ENCODE measurements around the gene DNHD1.
"Not testable (repeated sequence)": the region's sequence is repeated elsewhere in the genome, so short reads cannot be mapped to it uniquely, and the experiment has no call there.

DNHD1 gene

GRCh38 chr11:6520265-6520664, 23.2 kb downstream of the DNHD1 start:
- POLR2A ChIA-PET: no interaction called here

GRCh38 chr11:6521946-6522345, 24.9 kb downstream of the DNHD1 start:
- POLR2A ChIA-PET; DNase-seq (ENCODE audit: extremely low spot score); CTCF ChIA-PET: not testable (repeated sequence)

More at GRCh38 chr11:6520265-6520664, 23.2 kb downstream of the DNHD1 start:
- CTCF ChIA-PET: interaction anchor here (1.0 kb wide), 1 partner anchor 11 kb away, joined by 3 read pairs; no protein-coding TSS in a partner anchor
- TF ChIP-seq ARNT (IDR thresholded peaks at IDR 0.05): no peak
- TF ChIP-seq, protein P1, sequence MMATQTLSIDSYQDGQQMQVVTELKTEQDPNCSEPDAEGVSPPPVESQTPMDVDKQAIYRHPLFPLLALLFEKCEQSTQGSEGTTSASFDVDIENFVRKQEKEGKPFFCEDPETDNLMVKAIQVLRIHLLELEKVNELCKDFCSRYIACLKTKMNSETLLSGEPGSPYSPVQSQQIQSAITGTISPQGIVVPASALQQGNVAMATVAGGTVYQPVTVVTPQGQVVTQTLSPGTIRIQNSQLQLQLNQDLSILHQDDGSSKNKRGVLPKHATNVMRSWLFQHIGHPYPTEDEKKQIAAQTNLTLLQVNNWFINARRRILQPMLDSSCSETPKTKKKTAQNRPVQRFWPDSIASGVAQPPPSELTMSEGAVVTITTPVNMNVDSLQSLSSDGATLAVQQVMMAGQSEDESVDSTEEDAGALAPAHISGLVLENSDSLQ (IDR thresholded peaks at IDR 0.05): no peak
- TF ChIP-seq L3MBTL2 (conservative IDR thresholded peaks at IDR 0.05): no peak
- TF ChIP-seq CTBP1 (IDR thresholded peaks at IDR 0.05; ENCODE audit: borderline replicate concordance): no peak
- TF ChIP-seq TARDBP (IDR thresholded peaks at IDR 0.05): no peak
- TF ChIP-seq SP1 (IDR thresholded peaks at IDR 0.05): no peak
- TF ChIP-seq SUZ12 (IDR thresholded peaks at IDR 0.05): no peak
- TF ChIP-seq FOXK2 (IDR thresholded peaks at IDR 0.05): no peak
- TF ChIP-seq HDGF (IDR thresholded peaks at IDR 0.05; ENCODE audit: borderline replicate concordance): no peak
- TF ChIP-seq FOXM1 (IDR thresholded peaks at IDR 0.05; ENCODE audit: borderline replicate concordance): no peak
- no peak for TF ChIP-seq FOXA1 (IDR thresholded peaks at IDR 0.05)
- DNase-seq (ENCODE audit: extremely low spot score): no peak

DNA sequence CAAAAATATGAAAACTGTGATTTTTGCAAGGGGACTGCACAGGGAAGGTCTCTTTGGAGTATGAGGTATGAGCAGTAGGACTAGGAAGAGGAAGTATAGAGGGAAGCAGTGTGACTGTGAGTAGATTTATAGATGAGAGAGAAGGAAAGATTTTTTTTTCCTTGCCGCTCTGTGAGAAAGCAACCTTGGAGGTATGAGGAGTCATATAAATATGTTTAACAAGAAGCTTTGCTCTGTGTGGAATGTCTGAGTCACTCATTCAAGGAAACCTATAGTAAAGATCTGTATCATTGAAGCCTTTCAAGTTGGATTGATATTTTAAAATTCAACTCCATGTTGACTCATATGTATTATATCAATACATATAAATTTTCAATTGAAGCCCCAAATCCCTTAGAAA, 26.2 kb downstream of the DNHD1 start:
- DNase-seq (ENCODE audit: extremely low spot score): no peak
- ChIA-PET POLR2A (no interaction called here), CTCF (interaction anchor here (0.7 kb wide), 1 partner anchor 144 kb away, joined by 3 read pairs; no protein-coding TSS in a partner anchor)
- no peak for TF ChIP-seq LEF1 (IDR thresholded peaks at IDR 0.05; ENCODE audit: borderline replicate concordance)
- TF ChIP-seq SUZ12 (IDR thresholded peaks at IDR 0.05): no peak
- no peak for TF ChIP-seq ZNF384 (IDR thresholded peaks at IDR 0.05)
- no peak for TF ChIP-seq FOXK2 (IDR thresholded peaks at IDR 0.05)
- TF ChIP-seq, protein P1 (IDR thresholded peaks at IDR 0.05): no peak
- no peak for TF ChIP-seq ARNT (IDR thresholded peaks at IDR 0.05)
- no peak for TF ChIP-seq L3MBTL2 (conservative IDR thresholded peaks at IDR 0.05)
- TF ChIP-seq BHLHE40 (IDR thresholded peaks at IDR 0.05; ENCODE audit: borderline replicate concordance): no peak
- no peak for TF ChIP-seq SP1 (IDR thresholded peaks at IDR 0.05)
- no peak for TF ChIP-seq FOXM1 (IDR thresholded peaks at IDR 0.05; ENCODE audit: borderline replicate concordance)
- no peak for TF ChIP-seq TARDBP (IDR thresholded peaks at IDR 0.05)
- no peak for TF ChIP-seq HDGF (IDR thresholded peaks at IDR 0.05; ENCODE audit: borderline replicate concordance)
- TF ChIP-seq CTBP1 (IDR thresholded peaks at IDR 0.05; ENCODE audit: borderline replicate concordance): no peak

GRCh38 chr11:6526411-6527135, 29.5 kb downstream of the DNHD1 start:
- TF ChIP-seq L3MBTL2 (conservative IDR thresholded peaks at IDR 0.05): no peak
- TF ChIP-seq FOXM1 (IDR thresholded peaks at IDR 0.05; ENCODE audit: borderline replicate concordance): no peak
- TF ChIP-seq ELF4 (IDR thresholded peaks at IDR 0.05): no peak
- no peak for TF ChIP-seq ZNF384 (IDR thresholded peaks at IDR 0.05)
- no peak for TF ChIP-seq ARNT (IDR thresholded peaks at IDR 0.05)
- no peak for TF ChIP-seq FOXA1 (IDR thresholded peaks at IDR 0.05)
- TF ChIP-seq FOXK2 (IDR thresholded peaks at IDR 0.05): no peak
- no peak for TF ChIP-seq LEF1 (IDR thresholded peaks at IDR 0.05; ENCODE audit: borderline replicate concordance)
- TF ChIP-seq CTBP1 (IDR thresholded peaks at IDR 0.05; ENCODE audit: borderline replicate concordance): no peak
- TF ChIP-seq SUZ12 (IDR thresholded peaks at IDR 0.05): no peak
- TF ChIP-seq, protein P1 (IDR thresholded peaks at IDR 0.05): no peak
- no peak for DNase-seq (ENCODE audit: extremely low spot score)
- POLR2A ChIA-PET: no interaction called here
- CTCF ChIA-PET: interaction anchor here (0.7 kb wide), 1 partner anchor 229 kb away, joined by 3 read pairs; no protein-coding TSS in a partner anchor

- CTCF ChIA-PET: interaction anchor here (0.6 kb wide), 1 partner anchor 52 kb away, joined by 3 read pairs; no protein-coding TSS in a partner anchor
- TF ChIP-seq TARDBP (IDR thresholded peaks at IDR 0.05) (no peak), SP1 (IDR thresholded peaks at IDR 0.05) (no peak), FOXK2 (IDR thresholded peaks at IDR 0.05) (no peak), NFRKB (IDR thresholded peaks at IDR 0.05) (no peak), ZNF384 (IDR thresholded peaks at IDR 0.05) (no peak), ARNT (IDR thresholded peaks at IDR 0.05) (no peak), BHLHE40 (IDR thresholded peaks at IDR 0.05; ENCODE audit: borderline replicate concordance) (no peak), LEF1 (IDR thresholded peaks at IDR 0.05; ENCODE audit: borderline replicate concordance) (no peak), SUZ12 (IDR thresholded peaks at IDR 0.05) (no peak), ELF4 (IDR thresholded peaks at IDR 0.05) (no peak), FOXM1 (IDR thresholded peaks at IDR 0.05; ENCODE audit: borderline replicate concordance) (no peak), L3MBTL2 (conservative IDR thresholded peaks at IDR 0.05) (no peak), HDGF (IDR thresholded peaks at IDR 0.05; ENCODE audit: borderline replicate concordance) (no peak), FOXA1 (IDR thresholded peaks at IDR 0.05) (no peak), CTBP1 (IDR thresholded peaks at IDR 0.05; ENCODE audit: borderline replicate concordance) (no peak)
- TF ChIP-seq, protein P1 (IDR thresholded peaks at IDR 0.05): no peak
- POLR2A ChIA-PET: interaction anchor here (0.6 to 1.1 kb wide), 3 partner anchors 12 to 154 kb away, joined by 3 read pairs; partner anchors contain the start of gene MRPL17
- no peak for DNase-seq (ENCODE audit: extremely low spot score)
Measured at GRCh38 chr11:6529266-6529665, 32.2 kb downstream of the DNHD1 start.

Measured in HEK293T (cell line).